ENCODE measurements around the gene B4GALNT4. TPM values are rescaled to one million over a fixed set of nuclear protein-coding genes. Genes with fewer than 3 reads are reported as not detected.

Gene B4GALNT4
- total and polyA plus RNA-seq, 12 donors, result 0.15 to 30.3 (median 1.6) TPM; not detected in 2

DNA sequence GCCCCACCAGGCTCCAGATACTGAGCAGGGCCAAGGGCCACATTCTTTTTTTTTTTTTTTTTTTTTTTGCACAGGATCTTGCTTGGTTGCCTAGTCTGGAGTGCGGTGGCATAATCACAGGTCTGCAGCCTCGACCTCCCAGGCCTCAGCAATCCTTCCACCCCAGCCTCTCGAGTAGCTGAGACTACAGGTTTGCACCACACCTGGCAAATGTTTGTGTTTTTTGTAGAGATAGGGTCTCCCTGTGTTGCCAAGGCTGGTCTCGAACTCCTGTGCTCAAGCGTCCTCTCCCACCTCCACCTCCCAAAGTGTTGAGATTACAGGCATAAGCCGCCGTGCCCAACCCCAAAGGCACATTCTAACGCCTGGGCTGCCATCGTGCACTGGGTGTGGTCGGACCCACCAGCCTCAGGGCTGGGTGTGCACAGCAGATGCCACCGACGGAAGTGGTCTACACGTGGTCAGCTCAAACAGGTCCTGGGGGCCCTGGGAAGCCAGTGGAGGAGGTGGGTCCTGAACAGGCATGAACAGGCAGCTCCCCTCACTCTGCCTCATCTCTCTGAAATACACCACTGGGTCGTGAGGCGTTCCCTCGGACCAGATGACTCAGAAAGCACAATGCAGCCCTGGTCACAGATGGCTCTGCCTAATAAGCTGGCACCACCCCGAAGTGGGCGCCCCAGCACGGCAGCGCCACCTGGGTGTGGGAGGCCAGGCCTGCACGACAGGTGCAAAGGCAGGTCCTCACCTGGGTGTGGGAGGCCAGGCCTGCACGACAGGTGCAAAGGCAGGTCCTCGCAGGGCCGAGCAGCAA is 5.1 kb upstream of the B4GALNT4 start:
- WGBS, 4 donors, result 52 to 65% (median 59%) methylated on average over 10 to 24 of the region's 24 CpGs
- no peaks in the 10 kb centered on the region for H3K9me3 ChIP-seq (replicated peaks in 1 of 3)
- H3K4me1 ChIP-seq (replicated peaks in 1 of 2), result no peaks in the 10 kb centered on the region
- TF ChIP-seq, protein P1, sequence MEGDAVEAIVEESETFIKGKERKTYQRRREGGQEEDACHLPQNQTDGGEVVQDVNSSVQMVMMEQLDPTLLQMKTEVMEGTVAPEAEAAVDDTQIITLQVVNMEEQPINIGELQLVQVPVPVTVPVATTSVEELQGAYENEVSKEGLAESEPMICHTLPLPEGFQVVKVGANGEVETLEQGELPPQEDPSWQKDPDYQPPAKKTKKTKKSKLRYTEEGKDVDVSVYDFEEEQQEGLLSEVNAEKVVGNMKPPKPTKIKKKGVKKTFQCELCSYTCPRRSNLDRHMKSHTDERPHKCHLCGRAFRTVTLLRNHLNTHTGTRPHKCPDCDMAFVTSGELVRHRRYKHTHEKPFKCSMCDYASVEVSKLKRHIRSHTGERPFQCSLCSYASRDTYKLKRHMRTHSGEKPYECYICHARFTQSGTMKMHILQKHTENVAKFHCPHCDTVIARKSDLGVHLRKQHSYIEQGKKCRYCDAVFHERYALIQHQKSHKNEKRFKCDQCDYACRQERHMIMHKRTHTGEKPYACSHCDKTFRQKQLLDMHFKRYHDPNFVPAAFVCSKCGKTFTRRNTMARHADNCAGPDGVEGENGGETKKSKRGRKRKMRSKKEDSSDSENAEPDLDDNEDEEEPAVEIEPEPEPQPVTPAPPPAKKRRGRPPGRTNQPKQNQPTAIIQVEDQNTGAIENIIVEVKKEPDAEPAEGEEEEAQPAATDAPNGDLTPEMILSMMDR (IDR thresholded peaks at IDR 0.05), result peak in 2 of 6 experiments; percentile 12 to 33
- TF ChIP-seq POLR2A (IDR thresholded peaks at IDR 0.05), result no peak
- no peak overlapping the region for H3K4me3 ChIP-seq
- intact Hi-C loops (cut with DNase I), result loop anchor here in 1 of 2 donors (5.0 kb wide), 2 partner anchors 67 to 167 kb away; partner anchors contain the start of gene IFITM5
- H3K27ac ChIP-seq, result no peak overlapping the region
- H3K27me3 ChIP-seq, result peaks cover 39% of the 10 kb centered on the region
- DNase-seq, result peak in 3 of 7 donors; percentile 16 to 36 (median 29)
- no peaks in the 10 kb centered on the region for H3K36me3 ChIP-seq (replicated peaks in 1 of 2)

DNA sequence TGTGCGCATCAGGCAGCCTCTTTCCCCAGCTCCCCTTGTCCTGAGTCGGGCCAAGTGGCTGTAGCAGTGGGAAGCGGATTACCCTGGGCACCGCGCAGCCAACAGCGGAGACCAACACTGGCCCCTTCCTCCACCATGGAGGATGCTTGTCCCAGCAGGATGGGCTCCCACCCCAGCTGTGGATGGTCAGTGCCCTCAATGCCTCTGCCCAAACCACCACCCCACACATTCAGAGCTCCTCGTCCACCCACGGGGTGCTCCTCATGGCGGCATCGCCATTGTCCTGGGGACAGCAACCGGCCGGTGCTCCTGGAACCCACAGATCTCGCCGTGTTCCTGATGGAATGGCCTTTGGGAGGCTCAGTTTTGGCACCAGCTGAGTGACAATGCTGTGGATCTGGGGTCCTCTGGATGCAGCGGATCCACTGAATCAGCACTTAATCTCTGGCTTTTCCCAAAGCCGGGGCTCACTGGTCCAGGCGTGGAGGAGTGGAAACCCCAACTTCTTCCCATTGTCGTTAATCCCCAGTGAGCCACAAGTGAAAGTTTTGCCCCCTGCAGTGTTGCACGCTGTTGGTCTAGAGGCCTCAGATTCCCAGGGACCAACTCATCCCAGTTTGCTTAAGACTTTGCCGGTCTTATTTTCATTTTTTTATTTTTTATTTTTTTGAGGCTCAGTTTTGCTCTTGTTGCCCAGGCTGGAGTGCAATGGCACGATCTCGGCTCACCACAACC is 4.1 kb upstream of the B4GALNT4 start:
- Histone ChIP-seq H3K36me3 (replicated peaks in 1 of 2) (no peaks in the 10 kb centered on the region), H3K9me3 (replicated peaks in 1 of 3) (no peaks in the 10 kb centered on the region), H3K4me1 (replicated peaks in 1 of 2) (no peaks in the 10 kb centered on the region), H3K27ac (no peak overlapping the region), H3K4me3 (no peak overlapping the region), H3K27me3 (peaks cover 39% of the 10 kb centered on the region)
- no peak for DNase-seq
- TF ChIP-seq, protein P1 (IDR thresholded peaks at IDR 0.05), result no peak
- no peak for TF ChIP-seq POLR2A (IDR thresholded peaks at IDR 0.05)
- 81 to 87% (median 83%) methylated on average over 14 to 22 of the region's 22 CpGs for WGBS, 4 donors
- intact Hi-C loops (cut with DNase I), result loop anchor here in 1 of 2 donors (5.0 kb wide), 2 partner anchors 68 to 168 kb away; partner anchors contain the start of gene IFITM5

DNA sequence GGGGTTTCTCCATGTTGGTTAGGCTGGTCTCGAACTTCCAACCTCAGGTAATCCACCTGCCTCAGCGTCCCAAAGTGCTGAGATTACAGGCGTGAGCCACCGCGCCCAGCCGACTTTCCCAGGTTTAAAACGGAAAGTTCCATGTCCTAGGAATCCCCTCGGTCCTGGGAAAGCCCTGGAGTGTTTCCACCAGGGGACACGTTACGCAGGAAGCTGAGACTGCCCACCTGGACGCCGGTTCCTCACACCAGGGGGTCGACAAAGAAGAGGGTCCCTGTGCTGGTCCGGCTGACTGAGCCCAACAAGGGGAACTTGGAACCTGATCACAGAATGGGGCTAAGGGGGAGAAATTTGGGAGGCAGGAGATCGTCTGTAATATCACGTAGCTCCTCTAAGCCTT is 3.5 kb upstream of the B4GALNT4 start:
- Histone ChIP-seq H3K27ac (no peak overlapping the region), H3K4me3 (no peak overlapping the region), H3K27me3 (peaks cover 39% of the 10 kb centered on the region), H3K9me3 (replicated peaks in 1 of 3) (no peaks in the 10 kb centered on the region), H3K4me1 (replicated peaks in 1 of 2) (no peaks in the 10 kb centered on the region), H3K36me3 (replicated peaks in 1 of 2) (no peaks in the 10 kb centered on the region)
- DNase-seq, result no peak
- 47 to 83% (median 71%) methylated on average over 3 to 16 of the region's 16 CpGs for WGBS, 4 donors
- TF ChIP-seq, protein P1 (IDR thresholded peaks at IDR 0.05), result no peak
- TF ChIP-seq POLR2A (IDR thresholded peaks at IDR 0.05), result no peak
- intact Hi-C loops (cut with DNase I), result no loop called here

GRCh38 chr11:367956-368413 is 1.3 kb upstream of the B4GALNT4 start:
- Histone ChIP-seq H3K9me3 (replicated peaks in 1 of 3) (no peaks in the 10 kb centered on the region), H3K4me3 (no peak overlapping the region), H3K36me3 (replicated peaks in 1 of 2) (no peaks in the 10 kb centered on the region), H3K4me1 (replicated peaks in 1 of 2) (no peaks in the 10 kb centered on the region), H3K27me3 (peaks cover 39% of the 10 kb centered on the region), H3K27ac (no peak overlapping the region)
- no peak for DNase-seq
- 21 to 31% (median 22%) methylated on average over 3 to 7 of the region's 7 CpGs for WGBS, 4 donors
- TF ChIP-seq, protein P1 (IDR thresholded peaks at IDR 0.05), result no peak
- TF ChIP-seq POLR2A (IDR thresholded peaks at IDR 0.05), result no peak
- intact Hi-C loops (cut with DNase I), result no loop called here
